Ascending aorta (tissue), 2 donors: ENCODE results near the gene FZR1. TPM values are rescaled to one million over a fixed set of nuclear protein-coding genes. Genes with fewer than 3 reads are reported as not detected.

Experiments
- DNase-seq, 2 donors: peaks; one replicate each; pipeline ENCODE4 v3.0.0-alpha.2; 2019; ENCODE audit warnings: low spot score in 2 of 2
- H3K27ac ChIP-seq, 2 donors: fragments of 200-600 bp; sonication (generic); one replicate each; pipeline ENCODE4 v1.5.1; 2016 to 2017; ENCODE audit warnings: mild to moderate bottlenecking in 1 of 2
- H3K27me3 ChIP-seq: fragments of 200-600 bp; sonication (generic); one replicate; pipeline ENCODE4 v1.5.1; 2017
- H3K36me3 ChIP-seq, 2 donors: fragments of 200-600 bp; sonication (generic); one replicate each; pipeline ENCODE4 v1.5.1; 2016
- H3K4me1 ChIP-seq, 2 donors: fragments of 200-600 bp; sonication (generic); one replicate each; pipeline ENCODE4 v1.5.1; 2016 to 2017; ENCODE audit warnings: mild to moderate bottlenecking in 1 of 2
- H3K4me3 ChIP-seq, 2 donors: fragments of 200-600 bp; sonication (generic); one replicate each; pipeline ENCODE4 v1.5.1; 2016 to 2017; ENCODE audit warnings: mild to moderate bottlenecking in 1 of 2
- H3K9me3 ChIP-seq, 2 donors: fragments of 200-600 bp; sonication (generic); one replicate each; pipeline ENCODE4 v1.5.1; 2016
- CTCF ChIP-seq, 3 experiments: fragments of 200-600 bp in 2 of 3; fragments of 450-650 bp in 1 of 3; sonication (generic) in 2 of 3; IDR thresholded peaks; one replicate each; pipeline ENCODE4 v1.5.1; 2016 to 2019; ENCODE audit warnings: antibody characterized with exemption in 3 of 3, mild to moderate bottlenecking in 1 of 3, moderate library complexity in 1 of 3
- intact Hi-C: fragments of 100-400 bp; cut with DNase I; formaldehyde crosslinking; loops from one replicate; pipeline ENCODE4 v1.15.1; 2023
- total RNA-seq: library from RNA; depleted of rRNA; stranded (reverse); fragments of >200 nt; gene quantifications from one replicate; pipeline ENCODE4 v1.1.0, GENCODE V29; 2016

The FZR1 gene
- total RNA-seq, 1 donor from 2014 or later: 56.8 TPM

DNA sequence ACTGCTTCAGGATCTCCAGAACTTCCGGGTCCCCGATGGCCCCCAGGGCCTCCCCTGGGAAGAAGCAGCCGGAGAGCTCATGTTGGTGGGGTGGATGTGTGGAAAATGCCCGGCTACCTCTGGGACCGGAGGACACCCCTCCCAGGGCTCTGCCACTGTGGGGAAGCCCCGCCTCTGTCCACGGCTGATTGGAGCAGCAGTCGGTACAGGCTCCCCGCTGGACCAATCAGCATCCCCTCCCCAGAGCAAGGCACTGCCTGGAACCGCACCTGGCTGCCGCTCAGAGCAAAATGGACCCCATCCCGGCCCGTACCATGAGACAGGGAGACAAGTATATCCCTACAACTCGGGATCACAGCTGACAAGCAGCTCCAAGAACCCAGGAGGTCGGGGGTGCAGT lies 12.1 kb upstream of the FZR1 start:
- H3K36me3 ChIP-seq: peaks cover 59 to 65% of the 10 kb centered on the region in 2 donors
- intact Hi-C loops: no loop called here
- TF ChIP-seq CTCF (IDR thresholded peaks at IDR 0.05): no peak
- no peak for DNase-seq
- no peak overlapping the region for H3K4me3 ChIP-seq
- H3K27me3 ChIP-seq: no peaks in the 10 kb centered on the region
- H3K27ac ChIP-seq: no peak overlapping the region
- H3K4me1 ChIP-seq: peaks cover 0 to under 1% of the 10 kb centered on the region in 2 donors
- H3K9me3 ChIP-seq: no peaks in the 10 kb centered on the region

- Histone ChIP-seq H3K27ac (no peak overlapping the region), H3K9me3 (no peaks in the 10 kb centered on the region), H3K36me3 (peaks cover 59 to 65% of the 10 kb centered on the region in 2 donors), H3K4me3 (no peak overlapping the region), H3K4me1 (peaks cover 0 to 5% of the 10 kb centered on the region in 2 donors), H3K27me3 (no peaks in the 10 kb centered on the region)
- intact Hi-C loops: no loop called here
- no peak for TF ChIP-seq CTCF (IDR thresholded peaks at IDR 0.05)
- DNase-seq: no peak
Observed at GRCh38 chr19:3494559-3494958, 11.6 kb upstream of the FZR1 start.

DNA sequence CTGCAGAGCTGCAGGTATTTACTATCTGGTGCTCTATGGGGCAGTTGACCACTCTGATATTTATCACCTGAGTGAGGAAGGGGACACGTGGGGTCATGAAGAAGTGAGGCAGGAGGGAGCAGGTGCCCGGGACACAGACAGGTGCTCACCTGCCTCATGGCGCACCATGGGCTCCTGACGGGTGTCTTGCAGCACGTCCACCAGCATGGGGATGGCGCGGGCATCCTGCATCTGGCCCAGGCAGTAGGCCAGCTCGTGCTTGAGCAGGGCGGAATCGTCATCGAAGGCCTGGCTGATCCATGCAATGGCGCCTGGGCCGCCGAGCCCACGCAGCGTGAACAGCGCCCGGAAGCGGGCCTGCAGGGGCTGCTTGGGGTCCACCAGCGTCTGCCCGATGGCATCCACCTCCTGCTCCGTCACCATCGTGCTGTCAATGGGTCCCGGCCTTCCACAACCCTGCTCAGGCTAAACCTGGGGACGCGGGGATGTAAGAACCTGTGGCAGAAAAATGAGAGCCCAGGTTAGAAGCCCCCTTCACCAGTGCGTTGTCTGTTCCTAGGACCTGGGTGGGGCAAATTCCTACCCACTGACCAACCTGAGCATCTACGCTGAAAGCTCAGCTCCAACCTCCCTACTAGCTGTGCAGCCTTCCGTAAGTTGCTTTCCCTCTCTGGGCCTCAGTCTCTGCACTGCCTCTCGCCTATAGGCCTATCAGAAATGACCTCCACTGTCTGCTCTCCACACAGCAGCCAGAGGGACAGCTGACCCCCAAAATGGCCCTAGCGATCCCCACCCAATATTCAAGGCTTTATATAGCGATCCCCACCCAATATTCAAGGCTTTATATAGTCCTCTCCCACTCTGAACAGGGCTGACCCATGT lies 9.5 kb upstream of the FZR1 start:
- Histone ChIP-seq H3K27me3 (no peaks in the 10 kb centered on the region), H3K4me1 (peaks cover 0 to 13% of the 10 kb centered on the region in 2 donors), H3K9me3 (no peaks in the 10 kb centered on the region), H3K36me3 (peaks cover 46 to 51% of the 10 kb centered on the region in 2 donors), H3K4me3 (no peak overlapping the region), H3K27ac (no peak overlapping the region)
- intact Hi-C loops: no loop called here
- no peak for DNase-seq
- no peak for TF ChIP-seq CTCF (IDR thresholded peaks at IDR 0.05)

- no peak for DNase-seq
- no peak overlapping the region for H3K4me3 ChIP-seq
- H3K36me3 ChIP-seq: peaks cover 33 to 38% of the 10 kb centered on the region in 2 donors
- intact Hi-C loops: no loop called here
- peaks cover 0 to 13% of the 10 kb centered on the region in 2 donors for H3K4me1 ChIP-seq
- no peak overlapping the region for H3K27ac ChIP-seq
- H3K9me3 ChIP-seq: no peaks in the 10 kb centered on the region
- no peaks in the 10 kb centered on the region for H3K27me3 ChIP-seq
- TF ChIP-seq CTCF (IDR thresholded peaks at IDR 0.05): no peak
Observed at GRCh38 chr19:3497757-3498520, 8.2 kb upstream of the FZR1 start.

- no peaks in the 10 kb centered on the region for H3K27me3 ChIP-seq
- no peak for DNase-seq
- H3K4me1 ChIP-seq: peaks cover 0 to 13% of the 10 kb centered on the region in 2 donors
- peak overlapping the region; percentile 69 to 90 for H3K4me3 ChIP-seq
- intact Hi-C loops: loop anchor here (10.0 kb wide), 1 partner anchor 745 kb away; the partner anchor contains the start of gene YJU2
- peaks cover 14 to 19% of the 10 kb centered on the region in 2 donors for H3K36me3 ChIP-seq
- no peak for TF ChIP-seq CTCF (IDR thresholded peaks at IDR 0.05)
- no peaks in the 10 kb centered on the region for H3K9me3 ChIP-seq
- H3K27ac ChIP-seq: peak overlapping the region; percentile 90 to 91
Observed at GRCh38 chr19:3499738-3500428, 6.2 kb upstream of the FZR1 start.
